Activated B cell treated with CpG ODN at 0.5 μM for 24 hours (primary cell): Measurements from ENCODE around the gene DNAJC4. TPM values are rescaled to one million over a fixed set of nuclear protein-coding genes. Genes with fewer than 3 reads are reported as not detected.

Experiments used
- ATAC-seq: fragments of 200-7000 bp; cut with Tn5 transposase; one replicate; pipeline ENCODE4 v1.10.0; 2021; ENCODE audit warnings: low read depth, mild to moderate bottlenecking, moderate library complexity
- CTCF ChIA-PET: fragments of 350-600 bp; sonication (Branson Sonifier 250); formaldehyde crosslinking; loops from one replicate; lab custom pipeline; 2021; ENCODE audit warnings: antibody characterized with exemption; lab: Charles Lee
- POLR2A ChIA-PET: fragments of 350-600 bp; sonication (Branson Sonifier 250); formaldehyde crosslinking; loops from one replicate; lab custom pipeline; 2021; ENCODE audit warnings: antibody characterized with exemption; lab: Charles Lee
- DNase-seq: peaks from one replicate; pipeline ENCODE4 v3.0.0; 2022
- H3K27ac Mint-ChIP-seq: one replicate; pipeline ENCODE4 v1.8.0; 2020; ENCODE audit warnings: mixed read lengths
- H3K27me3 Mint-ChIP-seq: one replicate; pipeline ENCODE4 v1.8.0; 2021; ENCODE audit warnings: mixed read lengths
- H3K36me3 Mint-ChIP-seq: one replicate; pipeline ENCODE4 v1.8.0; 2021; ENCODE audit warnings: low read depth, mixed read lengths
- H3K4me1 Mint-ChIP-seq: one replicate; pipeline ENCODE4 v1.8.0; 2021; ENCODE audit warnings: mixed read lengths
- H3K4me3 Mint-ChIP-seq: one replicate; pipeline ENCODE4 v1.8.0; 2020; ENCODE audit warnings: mild to moderate bottlenecking, mixed read lengths
- H3K9me3 Mint-ChIP-seq: one replicate; pipeline ENCODE4 v1.8.0; 2020; ENCODE audit warnings: mixed read lengths
- CTCF ChIP-seq: fragments of 200-600 bp; IDR thresholded peaks from one replicate; pipeline ENCODE4 v1.8.0; 2022; ENCODE audit warnings: antibody characterized with exemption, mild to moderate bottlenecking
- intact Hi-C: fragments of 100-400 bp; cut with micrococcal nuclease; formaldehyde crosslinking; loops from one replicate; pipeline ENCODE4 v1.15.1; 2024
- total RNA-seq: library from RNA; stranded (reverse); gene quantifications from 2 replicates; pipeline ENCODE4 v1.2.3, GENCODE V29; 2022

The DNAJC4 gene
- total RNA-seq, 1 donor from 2014 or later: 53.3 TPM

- DNase-seq: no peak
- ChIA-PET POLR2A (interaction anchor here (0.9 to 6.3 kb wide), 3 partner anchors 8 to 52 kb away, joined by 3 to 37 read pairs (median 6); partner anchors contain the start of gene FERMT3), CTCF (no interaction called here)
- TF ChIP-seq CTCF: no peak
- H3K9me3 Mint-ChIP-seq: no peaks in the 10 kb centered on the region
- peaks cover 18% of the 10 kb centered on the region for H3K4me1 Mint-ChIP-seq
- no peaks in the 10 kb centered on the region for H3K27me3 Mint-ChIP-seq
- H3K36me3 Mint-ChIP-seq: peaks cover 59% of the 10 kb centered on the region
- no peak overlapping the region for H3K27ac Mint-ChIP-seq
- H3K4me3 Mint-ChIP-seq: no peak overlapping the region
- intact Hi-C loops: no loop called here
- ATAC-seq: no peak
Measured at GRCh38 chr11:64219354-64219684, 11.0 kb upstream of the DNAJC4 start.

GRCh38 chr11:64219755-64220154 lies 10.6 kb upstream of the DNAJC4 start:
- Mint-ChIP-seq H3K9me3 (no peaks in the 10 kb centered on the region), H3K4me1 (peaks cover 17% of the 10 kb centered on the region), H3K27ac (no peak overlapping the region), H3K4me3 (no peak overlapping the region), H3K36me3 (peaks cover 56% of the 10 kb centered on the region), H3K27me3 (no peaks in the 10 kb centered on the region)
- intact Hi-C loops: no loop called here
- ChIA-PET POLR2A (interaction anchor here (0.9 to 6.3 kb wide), 2 partner anchors 14 to 51 kb away, joined by 3 to 37 read pairs; partner anchors contain the start of gene FERMT3), CTCF (no interaction called here)
- no peak for TF ChIP-seq CTCF
- DNase-seq (no peak), ATAC-seq (no peak)

- intact Hi-C loops: no loop called here
- no peaks in the 10 kb centered on the region for H3K9me3 Mint-ChIP-seq
- peaks cover 17% of the 10 kb centered on the region for H3K4me1 Mint-ChIP-seq
- DNase-seq (no peak), ATAC-seq (no peak)
- POLR2A ChIA-PET: no interaction called here
- H3K27ac Mint-ChIP-seq: no peak overlapping the region
- TF ChIP-seq CTCF: no peak
- CTCF ChIA-PET: no interaction called here
- no peak overlapping the region for H3K4me3 Mint-ChIP-seq
- no peaks in the 10 kb centered on the region for H3K27me3 Mint-ChIP-seq
- peaks cover 51% of the 10 kb centered on the region for H3K36me3 Mint-ChIP-seq
Measured at GRCh38 chr11:64220271-64220670, 10.1 kb upstream of the DNAJC4 start.

GRCh38 chr11:64220798-64221197 lies 9.6 kb upstream of the DNAJC4 start:
- CTCF ChIA-PET: interaction anchor here (1.4 kb wide), 1 partner anchor 16 kb away, joined by 5 read pairs; no protein-coding TSS in a partner anchor
- Mint-ChIP-seq H3K27ac (no peak overlapping the region), H3K36me3 (peaks cover 47% of the 10 kb centered on the region), H3K4me3 (no peak overlapping the region), H3K9me3 (no peaks in the 10 kb centered on the region), H3K27me3 (no peaks in the 10 kb centered on the region), H3K4me1 (peaks cover 14% of the 10 kb centered on the region)
- TF ChIP-seq CTCF: no peak
- DNase-seq (no peak), ATAC-seq (no peak)
- POLR2A ChIA-PET: no interaction called here
- intact Hi-C loops: no loop called here

- intact Hi-C loops: no loop called here
- Mint-ChIP-seq H3K36me3 (peaks cover 42% of the 10 kb centered on the region), H3K9me3 (no peaks in the 10 kb centered on the region), H3K4me3 (no peak overlapping the region), H3K27me3 (no peaks in the 10 kb centered on the region), H3K4me1 (peaks cover 21% of the 10 kb centered on the region), H3K27ac (no peak overlapping the region)
- POLR2A ChIA-PET: interaction anchor here (0.7 to 12.7 kb wide), 4 partner anchors 14 to 1435 kb away, joined by 3 to 191 read pairs (median 4); partner anchors contain the start of genes FERMT3, FKBP2 and TMEM179B
- CTCF ChIA-PET: no interaction called here
- DNase-seq (no peak), ATAC-seq (no peak)
- TF ChIP-seq CTCF: no peak
Measured at GRCh38 chr11:64222651-64223000, 7.7 kb upstream of the DNAJC4 start.
